Fibroblast of villous mesenchyme (primary cell): Measurements from ENCODE around the gene CASTOR1. TPM values are rescaled to one million over a fixed set of nuclear protein-coding genes. Genes with fewer than 3 reads are reported as not detected.

Experiments used
- DNase-seq: peaks from one replicate; pipeline ENCODE4 v3.0.0-alpha.2; 2010; ENCODE audit warnings: low read depth
- H3K4me3 ChIP-seq: 2 replicates; pipeline ENCODE4 v1.5.1; 2011; ENCODE audit warnings: low read depth, mild to moderate bottlenecking, low read length
- total RNA-seq: library from RNA; depleted of rRNA; stranded (reverse); fragments of >200 nt; gene quantifications from 2 replicates; pipeline ENCODE4 v1.2.3, GENCODE V29; 2012
- TF ChIP-seq, protein P1 (sequence below): IDR thresholded peaks from 2 replicates; pipeline ENCODE4 v1.5.1; 2012; ENCODE audit warnings: low read depth, mild to moderate bottlenecking, low read length; ENCODE audit not compliant: insufficient read depth

Gene CASTOR1
- total RNA-seq, 1 donor = 4.3 TPM

DNA sequence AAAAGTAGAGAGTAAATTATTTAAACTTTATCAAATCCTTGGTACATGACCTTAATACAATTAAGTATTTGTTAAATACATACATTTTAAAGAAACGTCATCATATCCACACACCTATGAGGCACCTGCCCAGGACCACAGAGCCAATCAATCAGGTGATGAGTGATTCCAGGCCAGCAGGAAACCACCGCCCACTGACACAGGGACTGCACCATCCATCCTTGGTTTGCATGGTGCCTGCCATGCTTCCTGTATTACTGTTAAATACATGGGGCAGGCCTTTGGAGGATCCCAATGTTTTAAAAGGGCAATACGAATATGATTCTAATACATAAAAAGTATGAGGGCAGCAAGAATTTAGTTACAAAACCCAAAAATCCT lies 44.4 kb upstream of the CASTOR1 start:
- DNase-seq = no peak
- TF ChIP-seq, protein P1, sequence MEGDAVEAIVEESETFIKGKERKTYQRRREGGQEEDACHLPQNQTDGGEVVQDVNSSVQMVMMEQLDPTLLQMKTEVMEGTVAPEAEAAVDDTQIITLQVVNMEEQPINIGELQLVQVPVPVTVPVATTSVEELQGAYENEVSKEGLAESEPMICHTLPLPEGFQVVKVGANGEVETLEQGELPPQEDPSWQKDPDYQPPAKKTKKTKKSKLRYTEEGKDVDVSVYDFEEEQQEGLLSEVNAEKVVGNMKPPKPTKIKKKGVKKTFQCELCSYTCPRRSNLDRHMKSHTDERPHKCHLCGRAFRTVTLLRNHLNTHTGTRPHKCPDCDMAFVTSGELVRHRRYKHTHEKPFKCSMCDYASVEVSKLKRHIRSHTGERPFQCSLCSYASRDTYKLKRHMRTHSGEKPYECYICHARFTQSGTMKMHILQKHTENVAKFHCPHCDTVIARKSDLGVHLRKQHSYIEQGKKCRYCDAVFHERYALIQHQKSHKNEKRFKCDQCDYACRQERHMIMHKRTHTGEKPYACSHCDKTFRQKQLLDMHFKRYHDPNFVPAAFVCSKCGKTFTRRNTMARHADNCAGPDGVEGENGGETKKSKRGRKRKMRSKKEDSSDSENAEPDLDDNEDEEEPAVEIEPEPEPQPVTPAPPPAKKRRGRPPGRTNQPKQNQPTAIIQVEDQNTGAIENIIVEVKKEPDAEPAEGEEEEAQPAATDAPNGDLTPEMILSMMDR = no peak
- no peak overlapping the region for H3K4me3 ChIP-seq

DNA sequence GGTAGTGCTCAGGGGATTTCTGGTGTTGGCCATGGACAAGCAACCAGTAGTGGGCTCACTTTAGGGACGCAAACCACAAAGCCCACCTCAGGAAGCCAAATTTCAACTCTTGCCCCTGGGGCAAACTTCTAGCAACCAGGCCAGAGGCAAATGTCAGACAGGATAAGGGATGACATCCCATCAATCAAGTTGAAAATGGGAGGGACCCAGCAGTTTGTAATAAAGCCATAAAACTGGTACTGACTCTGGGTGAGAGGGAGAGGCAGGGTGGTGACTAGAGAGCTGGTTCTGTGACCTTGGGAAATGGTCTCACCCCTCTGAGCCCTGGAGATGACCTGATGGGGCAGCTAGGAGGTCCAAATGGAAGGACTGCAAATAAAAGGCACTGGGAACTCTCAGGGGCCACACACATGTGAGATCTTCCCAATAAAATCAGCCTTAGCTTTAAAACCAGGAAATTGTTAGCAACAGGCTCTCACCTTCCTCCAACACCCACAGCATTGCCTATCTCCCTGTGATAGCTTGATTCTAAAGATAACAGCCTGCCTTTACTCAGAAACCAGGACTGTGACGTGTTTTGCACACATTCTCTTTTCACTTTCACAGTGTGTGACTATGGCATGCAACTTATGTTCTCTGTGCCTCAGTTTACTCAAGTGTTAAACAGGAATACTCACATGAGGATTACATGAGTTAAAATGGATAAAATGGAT lies 43.8 kb upstream of the CASTOR1 start:
- TF ChIP-seq, protein P1 = no peak
- H3K4me3 ChIP-seq = no peak overlapping the region
- no peak for DNase-seq

DNA sequence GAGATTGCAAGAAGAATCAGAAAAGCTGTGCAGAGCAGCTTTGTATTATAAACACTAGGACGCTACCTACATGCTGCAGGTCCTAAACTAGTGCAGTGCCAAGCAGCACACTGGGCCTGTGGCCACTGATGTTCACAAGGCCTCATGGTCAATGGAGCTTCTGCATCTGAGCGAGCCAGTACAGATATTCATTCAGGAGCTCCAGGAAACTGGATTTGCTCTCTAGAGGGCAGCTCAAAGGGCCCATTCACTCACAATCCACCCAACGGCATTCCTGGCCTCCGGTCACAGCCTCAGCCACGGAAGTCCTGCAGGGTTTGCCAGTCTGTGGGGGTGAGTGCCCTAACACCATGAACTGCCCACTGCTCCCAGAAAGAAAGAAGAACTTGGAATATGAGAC lies 43.2 kb upstream of the CASTOR1 start:
- no peak for DNase-seq
- no peak overlapping the region for H3K4me3 ChIP-seq
- TF ChIP-seq, protein P1 = no peak

DNA sequence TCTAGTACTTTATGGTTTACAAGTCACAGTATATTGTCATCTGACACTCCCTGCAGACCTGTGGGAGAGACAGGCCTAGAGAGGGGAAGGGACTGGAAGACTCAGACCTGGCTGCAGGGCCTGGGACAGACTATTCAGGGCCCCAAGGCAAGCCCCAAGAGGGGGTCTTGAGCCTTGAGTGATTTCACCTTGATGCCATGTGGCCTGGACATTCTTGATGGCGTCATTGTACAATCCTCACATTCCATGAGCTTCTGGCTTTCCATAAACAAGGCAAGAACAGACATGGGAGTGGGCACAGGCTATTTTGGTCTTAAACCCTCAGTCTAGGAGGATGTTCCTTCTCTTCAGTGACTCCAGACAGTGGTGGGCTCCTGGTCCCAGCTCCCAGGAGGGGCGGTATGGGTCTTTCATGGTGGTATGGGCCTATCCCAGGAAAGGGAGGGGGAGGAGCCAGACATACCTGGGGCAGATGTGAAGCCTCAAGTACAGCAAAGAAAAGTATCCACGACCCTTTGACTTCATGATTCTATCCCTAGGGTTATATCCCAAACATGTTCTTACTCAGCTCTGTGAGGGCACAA lies 39.3 kb upstream of the CASTOR1 start:
- TF ChIP-seq, protein P1 = no peak
- H3K4me3 ChIP-seq = no peak overlapping the region
- peak; percentile 63 for DNase-seq

DNA sequence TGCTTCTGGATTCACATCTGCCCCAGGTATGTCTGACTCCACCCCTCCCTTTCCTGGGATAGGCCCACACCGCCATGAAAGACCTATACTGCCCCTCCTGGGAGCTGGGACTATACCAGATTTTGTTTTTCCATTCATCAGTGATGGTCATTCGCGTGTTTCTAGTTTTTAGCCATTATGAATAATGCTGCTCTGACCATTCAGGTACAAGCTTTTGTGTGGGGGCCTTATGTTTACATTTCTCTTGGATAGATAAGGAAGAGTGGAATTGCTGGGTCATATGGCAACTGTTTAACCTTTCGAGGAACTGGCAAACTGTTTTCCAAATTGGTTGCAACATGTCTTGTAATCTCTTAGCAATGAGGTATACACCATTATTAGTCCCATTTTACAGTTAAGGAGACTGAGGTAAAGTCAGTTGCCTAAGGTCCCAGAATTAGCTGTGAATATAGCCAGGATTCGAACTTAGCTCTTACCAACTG lies 38.6 kb upstream of the CASTOR1 start:
- peak; percentile 43 for DNase-seq

DNA sequence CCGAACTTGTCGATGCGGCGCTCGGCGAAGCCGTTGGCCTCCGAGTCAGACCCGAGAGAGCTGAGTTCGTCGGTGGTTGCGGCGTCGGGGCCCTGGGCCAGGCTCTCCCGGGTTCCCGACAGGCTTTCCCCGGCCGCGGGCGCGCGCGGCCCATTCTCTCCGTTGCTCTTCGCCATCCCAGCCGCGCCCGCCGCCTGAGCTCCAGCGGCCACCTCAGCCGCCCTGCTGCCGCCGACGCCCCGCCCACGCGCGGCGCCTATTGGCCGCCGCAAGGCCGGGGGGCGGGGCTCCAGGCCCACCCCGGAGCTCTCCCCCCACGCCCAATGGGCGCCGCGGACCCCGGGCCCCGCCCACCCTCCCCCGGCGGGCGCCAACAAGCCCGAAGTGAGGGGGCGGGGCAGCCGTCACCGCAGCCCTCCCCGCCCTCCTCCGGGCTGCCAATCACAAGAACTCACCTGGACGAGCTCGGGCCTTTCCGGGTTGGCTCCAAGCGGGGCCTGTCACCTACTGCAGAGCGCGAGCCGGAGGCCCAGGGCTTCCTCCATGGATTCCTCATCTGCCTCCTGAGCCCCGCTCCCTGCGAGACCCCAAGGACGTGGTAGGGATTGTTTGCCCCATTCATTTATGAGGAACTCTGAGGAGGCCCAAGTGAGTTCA lies 37.5 kb upstream of the CASTOR1 start, which contains the start of gene TBC1D10A:
Gene TBC1D10A (minus strand): TSS at position 236 of the 657 bp plus-strand sequence. CDS start 60 bp downstream, at position 176.
- TF ChIP-seq, protein P1 = no peak
- peak within 1 kb of the TSS; percentile 89 for H3K4me3 ChIP-seq
- DNase-seq = peak; percentile 90

More for the DNA sequence above, 38.6 kb upstream of the CASTOR1 start:
- no peak overlapping the region for H3K4me3 ChIP-seq
- TF ChIP-seq, protein P1 = peak; percentile 12
